AG04449 (cell line): ENCODE data around the gene FCHO1.

Experiments
- CTCF ChIA-PET: fragments of 350-600 bp; formaldehyde crosslinking; extraction: SDS; loops from one replicate; lab custom pipeline; 2021; ENCODE audit warnings: antibody characterized with exemption; lab: Yijun Ruan, JAX
- POLR2A ChIA-PET: fragments of 400-600, 350-600 bp; formaldehyde crosslinking; extraction: SDS; loops from one replicate; lab custom pipeline; 2020; ENCODE audit warnings: antibody characterized with exemption, inconsistent platforms; lab: Yijun Ruan, JAX
- DNase-seq: peaks from one replicate; pipeline ENCODE4 v3.0.0-alpha.2; 2010; ENCODE audit warnings: low read depth, low spot score
- H3K4me3 ChIP-seq: 2 replicates; pipeline ENCODE4 v1.5.1; 2011; ENCODE audit warnings: low read depth, mild to moderate bottlenecking, control low read depth, low read length
- TF ChIP-seq, protein P1 (sequence below): IDR thresholded peaks from one replicate; pipeline ENCODE4 v1.5.1; 2011; ENCODE audit warnings: mild to moderate bottlenecking, moderate library complexity, low read length, control low read depth, inconsistent platforms; ENCODE audit not compliant: insufficient read depth; ENCODE audit errors: missing control alignments

FCHO1 gene

DNA sequence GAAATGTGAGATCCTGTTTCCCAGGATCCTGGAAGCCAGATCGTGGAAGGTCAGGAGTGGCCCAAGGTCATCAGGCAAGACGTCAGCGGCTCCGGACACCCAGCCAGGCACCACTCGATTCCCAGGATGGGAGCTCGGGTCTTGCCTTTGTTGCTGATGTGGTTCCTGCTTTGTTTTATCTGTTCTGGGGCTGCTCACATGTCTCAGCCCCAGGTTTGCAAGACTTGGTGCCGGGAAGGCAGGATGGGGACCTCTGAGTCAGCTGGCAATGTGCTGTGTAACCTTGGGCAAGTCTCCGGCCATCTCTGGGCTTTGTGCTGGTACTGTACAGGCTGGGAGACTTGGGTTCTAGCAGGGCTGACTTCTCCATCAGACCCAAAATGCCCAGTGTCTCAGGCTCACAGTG is 1.4 kb upstream of the FCHO1 start:
- ChIA-PET POLR2A (no interaction called here), CTCF (no interaction called here)
- H3K4me3 ChIP-seq, result no peak overlapping the region
- DNase-seq, result no peak
- TF ChIP-seq, protein P1, sequence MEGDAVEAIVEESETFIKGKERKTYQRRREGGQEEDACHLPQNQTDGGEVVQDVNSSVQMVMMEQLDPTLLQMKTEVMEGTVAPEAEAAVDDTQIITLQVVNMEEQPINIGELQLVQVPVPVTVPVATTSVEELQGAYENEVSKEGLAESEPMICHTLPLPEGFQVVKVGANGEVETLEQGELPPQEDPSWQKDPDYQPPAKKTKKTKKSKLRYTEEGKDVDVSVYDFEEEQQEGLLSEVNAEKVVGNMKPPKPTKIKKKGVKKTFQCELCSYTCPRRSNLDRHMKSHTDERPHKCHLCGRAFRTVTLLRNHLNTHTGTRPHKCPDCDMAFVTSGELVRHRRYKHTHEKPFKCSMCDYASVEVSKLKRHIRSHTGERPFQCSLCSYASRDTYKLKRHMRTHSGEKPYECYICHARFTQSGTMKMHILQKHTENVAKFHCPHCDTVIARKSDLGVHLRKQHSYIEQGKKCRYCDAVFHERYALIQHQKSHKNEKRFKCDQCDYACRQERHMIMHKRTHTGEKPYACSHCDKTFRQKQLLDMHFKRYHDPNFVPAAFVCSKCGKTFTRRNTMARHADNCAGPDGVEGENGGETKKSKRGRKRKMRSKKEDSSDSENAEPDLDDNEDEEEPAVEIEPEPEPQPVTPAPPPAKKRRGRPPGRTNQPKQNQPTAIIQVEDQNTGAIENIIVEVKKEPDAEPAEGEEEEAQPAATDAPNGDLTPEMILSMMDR, result no peak

DNA sequence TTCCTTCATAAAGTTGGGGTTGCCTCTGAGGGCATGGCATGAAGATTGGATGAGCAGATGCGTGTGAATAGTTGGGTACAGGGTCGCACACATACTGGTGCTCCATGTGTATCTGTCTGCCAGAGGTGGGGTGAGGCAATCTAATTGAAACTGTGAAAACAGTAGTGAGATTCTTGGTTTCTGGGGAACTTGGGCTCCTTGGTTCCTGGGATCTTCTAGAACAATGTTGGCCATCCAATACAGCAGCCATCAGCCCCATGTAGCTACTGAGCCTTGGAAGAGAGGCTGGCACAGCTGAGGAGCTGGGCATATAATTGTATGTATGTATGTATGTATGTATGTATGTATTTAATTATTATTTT is 616 bp downstream of the FCHO1 start:
- DNase-seq, result no peak
- no peak overlapping the region for H3K4me3 ChIP-seq
- TF ChIP-seq, protein P1, result no peak
- POLR2A ChIA-PET, result no interaction called here
- CTCF ChIA-PET, result interaction anchor here (1.4 kb wide), 1 partner anchor 11 kb away, joined by 4 read pairs; no protein-coding TSS in a partner anchor

DNA sequence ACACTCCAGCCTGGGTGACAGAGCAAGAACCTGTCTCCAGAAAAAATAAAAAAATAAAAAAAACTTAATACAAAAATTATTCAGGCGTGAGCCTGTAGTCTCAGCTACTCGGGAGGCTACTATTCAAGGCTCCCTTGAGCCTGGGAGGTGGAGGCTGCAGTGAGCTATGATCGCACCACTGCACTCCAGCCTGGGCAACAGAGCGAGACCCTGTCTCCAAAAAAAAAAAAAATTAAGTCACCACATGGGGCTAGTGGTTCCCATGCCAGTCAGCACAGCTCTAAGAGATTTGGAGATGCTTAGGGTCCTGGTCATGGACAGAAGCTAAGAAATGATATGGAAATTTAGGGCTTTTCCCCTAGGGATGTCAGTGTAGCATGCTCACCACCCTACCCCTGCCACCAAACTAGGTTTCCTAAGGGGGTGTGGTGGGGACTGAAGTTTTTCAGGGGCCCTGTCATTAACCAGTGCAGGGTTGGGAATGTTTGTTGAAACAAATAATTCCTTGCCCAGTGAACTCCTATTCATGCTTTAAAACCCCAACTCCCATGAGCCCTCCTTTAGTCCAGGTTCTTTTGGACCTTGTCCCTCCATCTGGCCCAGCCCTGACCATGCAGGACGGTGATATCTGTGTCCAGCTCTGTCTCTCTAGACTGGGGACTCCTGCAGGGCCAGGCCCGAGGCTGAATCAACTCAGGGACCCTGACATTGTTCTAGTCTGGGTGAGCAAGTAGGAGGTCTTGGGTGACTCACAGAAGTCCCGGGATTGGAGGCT is 1.8 kb downstream of the FCHO1 start:
- POLR2A ChIA-PET, result no interaction called here
- CTCF ChIA-PET, result interaction anchor here (0.8 to 2.7 kb wide), 4 partner anchors 10 to 23 kb away, joined by 3 to 18 read pairs (median 4); no protein-coding TSS in a partner anchor
- TF ChIP-seq, protein P1, result no peak
- H3K4me3 ChIP-seq, result no peak overlapping the region
- DNase-seq, result no peak

DNA sequence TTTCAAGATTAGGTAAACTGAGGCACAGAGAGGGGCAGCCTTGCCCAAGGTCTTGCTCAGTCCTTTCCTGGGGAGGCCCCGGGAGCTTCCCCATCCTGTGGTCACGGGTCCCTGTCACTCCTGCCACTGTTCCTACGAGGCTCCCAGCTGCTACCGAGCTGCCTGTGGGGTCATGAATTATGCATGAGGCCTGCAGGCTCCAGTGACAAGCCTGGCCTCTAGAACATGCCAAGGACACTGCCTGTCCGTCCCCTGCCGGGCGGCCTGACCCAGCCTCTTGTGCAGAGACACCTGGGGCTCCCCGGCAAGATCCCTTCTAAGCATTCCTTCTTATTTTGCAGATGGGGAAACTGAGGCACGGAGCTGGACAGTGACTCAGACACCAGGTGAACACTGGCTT is 2.7 kb downstream of the FCHO1 start:
- CTCF ChIA-PET, result interaction anchor here (0.8 to 2.7 kb wide), 4 partner anchors 12 to 47 kb away, joined by 3 to 18 read pairs (median 4); no protein-coding TSS in a partner anchor
- no peak overlapping the region for H3K4me3 ChIP-seq
- POLR2A ChIA-PET, result no interaction called here
- DNase-seq, result no peak
- TF ChIP-seq, protein P1, result no peak

DNA sequence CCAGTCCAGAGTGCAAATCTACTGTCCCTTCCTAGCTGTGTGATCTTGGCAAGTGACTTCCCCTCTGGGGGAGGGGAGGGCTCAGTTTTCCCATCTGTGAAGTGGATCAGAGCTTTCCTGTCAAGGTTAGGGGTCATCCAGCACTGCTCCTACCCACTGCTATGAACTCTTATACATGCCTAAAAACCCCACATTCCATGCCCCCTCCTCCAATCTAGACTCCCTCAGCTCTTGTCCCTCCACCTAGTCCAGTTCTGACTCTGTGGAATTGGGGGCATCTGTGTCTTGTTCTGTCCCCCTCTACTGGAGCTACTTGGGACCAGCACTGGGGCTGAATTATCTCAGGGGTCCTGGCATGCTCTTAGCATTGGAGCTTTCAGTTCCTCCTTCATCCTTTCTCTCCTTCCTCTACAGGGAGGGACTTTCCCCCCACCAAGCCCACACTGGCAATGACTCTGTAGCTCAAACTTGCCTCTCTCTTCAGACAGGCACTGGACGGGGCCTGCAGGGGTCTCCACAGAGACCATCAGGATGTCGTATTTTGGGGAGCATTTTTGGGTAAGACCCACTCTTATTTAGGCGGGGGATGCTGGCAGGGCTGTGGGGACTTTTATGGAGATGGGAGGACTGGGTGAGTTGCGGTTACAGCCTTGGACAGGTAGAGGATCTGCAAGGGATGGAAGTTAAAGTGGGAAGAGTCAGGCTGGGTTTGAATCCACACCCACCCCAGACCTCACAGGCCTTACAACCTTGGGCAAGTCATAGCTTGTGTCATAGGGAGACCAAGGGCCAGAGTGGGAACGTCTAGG is 3.6 kb downstream of the FCHO1 start:
- H3K4me3 ChIP-seq, result no peak overlapping the region
- TF ChIP-seq, protein P1, result no peak
- POLR2A ChIA-PET, result no interaction called here
- DNase-seq, result no peak
- CTCF ChIA-PET, result interaction anchor here (0.8 to 2.7 kb wide), 6 partner anchors 9 to 48 kb away, joined by 3 to 18 read pairs (median 4); no protein-coding TSS in a partner anchor

DNA sequence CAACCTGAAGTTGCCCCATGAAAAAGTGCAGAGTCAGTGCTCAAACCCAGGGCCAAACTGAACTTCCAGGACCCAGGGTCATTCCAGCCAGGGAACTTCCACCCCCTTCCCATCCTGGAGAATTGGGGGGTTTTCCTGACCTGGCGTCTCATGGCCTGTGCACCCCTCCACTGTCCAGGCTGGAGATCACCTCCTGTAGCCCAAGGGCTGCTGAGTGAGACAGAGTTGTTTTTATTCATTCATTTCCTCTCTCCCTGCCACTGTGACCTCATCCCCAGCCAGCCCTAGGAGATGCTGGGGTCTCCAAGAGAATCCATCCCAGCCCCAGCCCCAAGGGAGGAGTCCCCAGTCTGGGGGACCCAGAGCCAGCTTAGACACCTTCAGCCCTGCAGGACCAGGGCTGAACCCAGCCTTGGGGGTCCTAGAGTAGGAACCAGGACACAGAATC is 4.2 kb downstream of the FCHO1 start:
- H3K4me3 ChIP-seq, result no peak overlapping the region
- ChIA-PET POLR2A (no interaction called here), CTCF (interaction anchor here (2.1 to 2.4 kb wide), 3 partner anchors 9 to 21 kb away, joined by 5 to 12 read pairs (median 5); no protein-coding TSS in a partner anchor)
- TF ChIP-seq, protein P1, result no peak
- no peak for DNase-seq
